ENCODE data around the gene ZNF423.

DNA sequence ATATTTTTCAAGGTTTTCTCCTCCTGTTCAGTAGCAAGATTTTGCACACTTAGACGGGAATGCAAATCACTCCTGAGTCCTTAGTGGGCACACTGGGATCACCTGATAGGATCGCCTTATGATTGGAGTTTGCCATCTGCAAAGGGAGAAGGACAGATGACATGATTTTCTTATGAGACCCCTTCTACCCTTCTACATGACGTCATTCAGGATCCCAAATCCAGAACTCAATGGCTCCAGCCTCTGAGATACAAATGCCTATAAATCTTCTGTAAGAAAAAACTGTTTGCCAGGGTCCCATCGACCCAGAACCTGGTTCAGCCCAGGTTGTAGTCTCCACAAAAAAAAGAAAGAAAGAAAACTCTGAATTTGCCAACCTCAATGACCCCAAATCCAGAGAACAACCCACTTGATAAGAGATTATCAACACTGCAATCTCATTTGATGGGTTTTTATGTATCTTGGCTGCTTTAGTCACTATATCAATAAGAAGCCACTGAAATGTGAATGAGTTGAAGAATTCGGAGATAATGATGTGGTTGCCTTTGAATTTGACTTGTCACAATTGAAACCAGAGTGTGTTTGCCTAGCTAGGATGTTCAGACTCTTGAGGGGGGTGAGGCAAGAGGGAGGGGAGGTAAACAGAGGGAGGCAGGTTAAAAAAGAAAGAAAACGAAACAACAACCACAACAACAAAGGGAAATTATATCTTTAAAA, 6.7 kb downstream of the ZNF423 start:
- TF ChIP-seq EZH2 (IDR thresholded peaks at IDR 0.05; ENCODE audit: insufficient read depth, poor library complexity, severe bottlenecking) (no peak), EZH2phosphoT487 (IDR thresholded peaks at IDR 0.05; ENCODE audit: insufficient read depth, low read depth) (no peak)

Measured in GM23248 (cell line).